GM18951 (cell line): ENCODE measurements around the gene FLT4.

Experiments used
- POLR2A ChIP-seq: IDR thresholded peaks from 4 replicates; pipeline ENCODE4 v1.6.1; 2011; ENCODE audit warnings: mild to moderate bottlenecking; ENCODE audit not compliant: insufficient read length, insufficient read depth; ENCODE audit errors: extremely low read depth
- in situ Hi-C: fragments of 300-500 bp; cut with MboI; formaldehyde crosslinking; loops from one replicate; pipeline ENCODE4 v1.12.0; 2022; ENCODE audit warnings: low sequenced_read_pairs, mixed read lengths, inconsistent platforms; ENCODE audit not compliant: unreplicated experiment

FLT4 gene

GRCh38 chr5:180623411-180623834 lies 26.0 kb downstream of the FLT4 start:
- no peak for TF ChIP-seq POLR2A
- in situ Hi-C loops: no loop called here

DNA sequence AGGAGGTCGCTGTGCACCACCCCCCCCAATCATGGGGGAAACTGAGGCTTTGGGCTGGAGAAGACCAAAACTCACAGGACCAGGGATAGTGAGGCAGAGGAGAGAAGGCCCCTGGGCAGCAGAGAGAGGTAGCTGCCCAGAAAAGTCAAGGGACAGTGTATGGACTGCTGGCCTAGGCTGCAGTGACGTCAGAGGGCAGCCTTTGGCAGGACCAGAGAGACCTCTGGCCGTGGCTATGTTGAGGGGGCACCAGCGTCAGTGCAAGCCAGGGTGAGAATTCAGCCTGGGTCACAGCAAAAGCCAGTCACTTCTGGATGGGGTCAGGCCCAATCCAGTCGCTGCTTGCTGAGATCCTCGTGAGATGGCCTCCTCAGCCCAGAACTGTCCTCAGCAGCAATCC lies 26.5 kb downstream of the FLT4 start:
- TF ChIP-seq POLR2A: no peak
- in situ Hi-C loops: no loop called here

DNA sequence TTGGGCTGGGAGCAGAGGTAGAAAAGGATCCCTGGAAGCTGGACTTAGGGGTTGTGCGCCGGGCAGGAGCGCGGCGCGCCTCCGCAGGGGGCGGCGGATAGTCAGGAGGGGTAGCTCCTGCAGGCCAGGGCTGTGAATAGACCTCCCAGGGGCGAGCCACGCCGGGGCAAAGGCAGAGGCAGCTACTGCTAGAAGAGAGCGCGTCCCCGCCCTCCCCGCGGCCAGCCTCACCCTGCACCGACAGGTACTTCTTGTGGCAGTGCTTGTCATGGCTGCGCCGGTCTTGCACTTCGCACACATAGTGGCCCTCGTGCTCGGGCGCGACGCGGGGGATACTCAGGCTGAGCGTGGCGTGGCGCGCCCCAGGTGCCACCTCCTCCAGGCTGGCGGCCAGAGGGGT lies 28.1 kb downstream of the FLT4 start:
- in situ Hi-C loops: no loop called here
- TF ChIP-seq POLR2A: no peak

DNA sequence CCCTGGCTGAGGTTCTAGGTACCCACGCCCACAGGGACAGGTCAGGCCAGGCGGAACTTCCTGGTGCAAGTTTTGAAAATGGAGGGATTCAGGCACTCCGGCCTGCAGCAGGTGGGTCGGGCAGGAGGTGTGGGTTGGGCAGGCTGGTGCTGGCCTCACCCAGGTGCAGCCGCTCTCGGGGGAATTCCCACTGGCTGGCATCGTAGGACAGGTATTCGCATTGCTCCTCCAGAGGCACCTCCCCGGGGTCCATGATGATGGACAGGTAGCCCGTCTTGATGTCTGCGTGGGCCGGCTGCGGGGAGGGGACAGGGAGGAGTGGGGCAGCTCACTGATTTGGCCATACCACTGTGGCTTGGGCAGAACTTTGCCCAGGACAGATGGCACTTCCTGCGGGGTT lies 29.4 kb downstream of the FLT4 start:
- in situ Hi-C loops: no loop called here
- no peak for TF ChIP-seq POLR2A

DNA sequence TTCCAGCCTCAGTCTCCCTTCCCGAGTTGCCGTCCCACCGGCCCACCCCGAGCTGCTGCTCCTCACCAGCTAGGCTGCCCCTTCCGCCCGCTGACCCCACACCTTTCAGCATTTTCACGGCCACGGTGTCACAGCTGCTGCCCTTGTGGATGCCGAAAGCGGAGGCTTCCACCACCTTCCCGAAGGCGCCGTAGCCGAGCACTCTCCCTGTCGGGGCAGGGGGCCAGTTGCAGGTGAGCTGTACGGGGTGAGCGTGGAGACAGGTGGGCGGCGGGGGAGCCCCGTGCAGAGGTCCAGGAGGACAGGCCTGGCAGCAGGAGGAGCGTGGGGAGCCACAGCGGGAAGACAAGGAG lies 29.9 kb downstream of the FLT4 start:
- no peak for TF ChIP-seq POLR2A
- in situ Hi-C loops: no loop called here

DNA sequence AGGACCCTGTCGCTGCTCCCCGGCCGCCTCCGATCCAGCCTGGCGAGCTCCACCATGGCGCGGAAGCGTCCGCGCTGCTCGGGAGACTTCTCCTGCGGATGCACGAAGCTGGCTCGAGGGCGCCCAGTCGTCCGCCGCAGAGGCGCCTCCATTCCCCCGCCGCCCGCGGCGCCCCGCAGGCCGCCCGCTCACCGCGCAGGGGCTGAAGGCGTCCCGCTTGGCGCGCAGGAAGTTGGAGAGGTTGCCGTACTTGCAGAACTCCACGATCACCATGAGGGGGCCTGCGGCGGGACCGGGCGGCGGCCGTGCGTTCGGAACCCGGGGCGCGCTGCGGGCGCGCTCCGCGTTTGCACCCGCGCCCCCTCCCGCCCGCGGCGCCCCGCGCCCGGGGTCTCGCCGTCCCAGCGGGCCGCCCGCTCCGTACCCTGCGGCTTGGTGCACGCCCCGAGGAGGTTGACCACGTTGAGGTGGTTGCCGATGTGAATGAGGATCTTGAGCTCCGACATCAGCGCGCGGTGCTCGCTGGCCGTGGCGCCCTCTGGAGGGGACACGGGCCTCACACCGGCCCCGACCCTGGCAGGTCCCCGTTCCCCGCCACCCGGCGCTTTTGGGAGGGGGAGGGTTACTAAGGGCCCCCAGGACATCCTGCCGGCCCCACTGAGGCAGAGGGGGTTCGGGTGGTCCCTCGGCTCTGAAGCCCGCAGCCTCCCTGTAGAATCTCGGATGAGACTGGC lies 30.4 kb downstream of the FLT4 start:
- in situ Hi-C loops: no loop called here
- TF ChIP-seq POLR2A: no peak

DNA sequence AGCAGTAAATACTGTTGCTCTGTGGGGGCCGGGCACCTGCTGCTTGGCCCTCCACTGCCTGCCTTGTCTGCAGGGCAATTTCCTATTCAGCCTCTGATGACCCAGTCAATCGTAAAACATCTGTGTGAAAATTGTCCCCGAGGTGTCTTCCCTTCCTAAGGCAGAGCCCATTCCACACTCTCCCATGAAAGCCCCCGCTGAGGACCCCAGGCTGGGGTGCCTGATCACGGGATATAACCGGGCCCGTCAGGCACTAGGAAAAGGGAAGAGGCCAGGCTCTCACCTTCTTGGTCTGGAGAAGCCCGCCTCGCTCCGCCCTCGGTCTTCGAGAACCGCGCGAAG lies 30.9 kb downstream of the FLT4 start:
- no peak for TF ChIP-seq POLR2A
- in situ Hi-C loops: no loop called here

DNA sequence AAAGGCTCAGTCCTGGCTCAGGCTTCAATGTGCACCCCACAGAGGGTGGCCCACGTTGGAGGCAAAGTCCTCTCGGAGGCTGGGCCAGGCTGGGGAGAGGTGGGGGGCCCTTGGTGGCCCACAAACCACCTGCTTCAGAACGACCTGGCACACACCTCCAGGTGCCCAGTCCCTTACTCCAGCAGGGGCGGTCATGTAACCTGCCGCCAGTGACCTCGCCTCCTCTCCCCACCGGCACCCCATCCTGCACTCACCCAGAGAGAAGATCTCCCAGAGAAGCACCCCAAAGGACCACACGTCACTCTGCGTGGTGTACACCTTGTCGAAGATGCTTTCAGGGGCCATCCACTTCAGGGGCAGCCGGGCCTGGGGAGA lies 35.6 kb downstream of the FLT4 start:
- TF ChIP-seq POLR2A: no peak
- in situ Hi-C loops: no loop called here

GRCh38 chr5:180613188-180613813 lies 36.1 kb downstream of the FLT4 start:
- no peak for TF ChIP-seq POLR2A
- in situ Hi-C loops: no loop called here

- TF ChIP-seq POLR2A: no peak
- in situ Hi-C loops: no loop called here
Observed at GRCh38 chr5:180612683-180613082, 36.7 kb downstream of the FLT4 start.

- in situ Hi-C loops: no loop called here
- TF ChIP-seq POLR2A: no peak
Observed at GRCh38 chr5:180611140-180611850, 38.1 kb downstream of the FLT4 start.

- in situ Hi-C loops: no loop called here
Observed at GRCh38 chr5:180609817-180610550, 39.4 kb downstream of the FLT4 start.

GRCh38 chr5:180609386-180609785 lies 40.0 kb downstream of the FLT4 start:
- TF ChIP-seq POLR2A: no peak
- in situ Hi-C loops: no loop called here

More at GRCh38 chr5:180609817-180610550, 39.4 kb downstream of the FLT4 start:
- no peak for TF ChIP-seq POLR2A
